HG03045 (cell line): ENCODE measurements around the gene ITIH4.

ENCODE experiments used
- ATAC-seq: cut with Tn5 transposase; IDR thresholded peaks from one replicate; pipeline ENCODE4 v1.9.1; 2021; ENCODE audit warnings: mild to moderate bottlenecking, moderate library complexity; ENCODE audit not compliant: unreplicated experiment

Gene ITIH4

DNA sequence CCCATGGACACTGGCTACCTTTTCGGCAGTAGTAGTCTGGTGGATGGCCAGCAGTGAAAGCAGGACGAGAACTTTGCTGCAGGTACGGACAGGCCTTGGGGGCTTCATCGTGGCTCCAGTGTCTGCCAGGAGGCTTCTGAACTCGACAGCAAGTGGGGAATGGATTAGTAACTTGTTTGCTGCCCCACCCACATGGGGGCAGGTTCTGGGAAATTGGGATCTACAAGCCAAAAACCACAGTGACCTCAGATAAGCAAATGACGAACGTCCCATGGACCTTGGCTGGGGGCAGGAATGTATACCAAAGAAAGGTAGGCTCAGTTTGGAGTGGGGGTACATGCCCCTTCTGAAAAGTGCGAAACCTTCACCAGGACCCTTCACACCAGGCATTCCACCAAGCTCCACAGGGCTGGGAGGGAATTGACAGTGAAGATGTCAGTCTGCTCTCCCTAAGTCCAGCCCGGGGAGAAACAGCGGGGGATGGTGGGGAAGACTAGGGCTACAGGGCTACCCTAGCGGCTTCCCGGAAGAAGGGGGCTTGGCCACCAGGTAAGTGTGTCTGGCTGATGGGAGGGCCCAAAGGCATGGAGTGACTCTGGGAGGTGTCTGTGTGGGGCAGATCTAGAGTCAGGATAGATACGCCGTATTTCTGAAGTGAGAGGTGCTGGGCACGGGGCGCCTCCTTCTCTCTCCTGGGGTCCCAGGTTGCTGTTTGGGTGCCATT lies at the start of gene ITIH4:
Gene ITIH4, minus strand, starts transcription at position 138 of the 724 bp plus-strand sequence. Its CDS starts 30 bp downstream, at position 108.
- no peak for ATAC-seq

DNA sequence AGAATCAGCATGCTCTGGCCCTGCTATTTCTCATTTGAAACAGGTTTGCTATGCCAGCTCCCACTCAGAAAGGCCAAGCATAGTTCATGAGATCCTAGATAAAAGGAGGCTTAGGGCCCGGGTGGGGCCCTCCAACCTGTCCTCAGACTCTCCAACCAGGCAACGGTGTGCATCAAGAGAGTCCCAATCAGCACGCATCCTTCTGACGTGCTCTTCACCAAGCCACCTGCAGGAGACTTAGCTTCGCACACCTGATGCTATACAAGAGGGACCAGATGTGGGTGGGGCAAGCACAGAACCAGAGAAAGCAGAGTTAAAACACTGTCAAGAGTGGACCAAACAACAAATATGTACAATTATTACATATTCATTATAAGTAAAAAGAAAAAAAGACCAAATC lies 49.6 kb upstream of the ITIH4 start:
- no peak for ATAC-seq

DNA sequence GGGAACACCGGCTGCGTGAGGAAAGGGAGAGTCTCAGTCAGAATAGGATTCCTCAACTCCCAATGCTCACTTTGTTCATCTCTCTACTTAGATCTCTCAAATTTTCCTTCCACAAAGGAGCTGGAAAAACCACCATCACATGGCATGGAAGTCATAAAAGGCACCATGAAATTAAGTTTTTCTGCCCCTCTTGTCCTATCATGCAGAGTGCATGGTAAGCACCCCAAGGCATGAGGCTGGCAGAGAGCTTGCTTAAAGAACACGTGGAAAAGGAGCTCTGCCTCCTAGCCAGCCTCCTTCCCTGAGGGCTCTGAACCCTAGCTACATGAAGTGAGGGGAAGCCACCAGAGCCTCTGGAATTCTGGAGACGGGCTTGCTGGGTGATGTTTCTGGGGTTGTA lies 49.1 kb upstream of the ITIH4 start:
- ATAC-seq = no peak

DNA sequence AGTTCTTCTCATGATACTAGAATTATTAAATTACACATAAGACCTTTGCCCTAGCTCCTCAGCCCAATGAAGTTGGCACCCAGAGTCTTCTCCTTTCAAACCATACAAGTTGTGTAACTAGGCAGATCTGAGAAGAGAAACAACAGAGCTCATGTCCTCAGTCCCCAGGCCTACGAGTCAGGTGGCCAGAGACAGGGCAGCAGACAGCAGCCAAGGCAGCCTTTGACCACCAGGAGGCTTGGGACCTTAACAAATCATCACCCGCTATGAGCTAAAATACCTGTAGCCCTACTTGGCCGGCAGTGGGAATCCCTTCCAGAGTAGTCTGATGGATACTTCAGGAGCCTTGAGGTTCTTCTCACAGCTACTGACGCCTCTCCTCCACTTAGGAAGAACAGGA lies 48.6 kb upstream of the ITIH4 start:
- ATAC-seq = no peak

DNA sequence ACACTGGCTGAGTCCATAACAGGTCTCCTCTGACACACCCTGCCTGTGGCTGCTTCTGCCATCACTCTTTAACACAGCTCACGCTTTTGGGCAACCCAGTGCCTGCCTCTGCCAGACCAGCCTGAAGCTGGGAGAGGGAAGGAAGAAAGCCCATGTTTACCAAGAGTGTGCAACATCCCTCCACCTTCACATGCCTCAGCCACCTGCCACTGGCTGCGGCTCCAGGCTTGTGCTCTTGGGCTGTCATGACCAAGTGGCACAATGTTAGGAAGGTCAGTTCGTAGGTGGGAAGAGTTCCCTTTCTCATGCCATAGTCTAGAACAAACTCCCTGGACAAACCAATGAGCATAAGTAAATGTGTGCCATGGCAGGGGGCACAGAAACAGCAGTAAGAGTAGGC lies 46.6 kb upstream of the ITIH4 start:
- no peak for ATAC-seq

DNA sequence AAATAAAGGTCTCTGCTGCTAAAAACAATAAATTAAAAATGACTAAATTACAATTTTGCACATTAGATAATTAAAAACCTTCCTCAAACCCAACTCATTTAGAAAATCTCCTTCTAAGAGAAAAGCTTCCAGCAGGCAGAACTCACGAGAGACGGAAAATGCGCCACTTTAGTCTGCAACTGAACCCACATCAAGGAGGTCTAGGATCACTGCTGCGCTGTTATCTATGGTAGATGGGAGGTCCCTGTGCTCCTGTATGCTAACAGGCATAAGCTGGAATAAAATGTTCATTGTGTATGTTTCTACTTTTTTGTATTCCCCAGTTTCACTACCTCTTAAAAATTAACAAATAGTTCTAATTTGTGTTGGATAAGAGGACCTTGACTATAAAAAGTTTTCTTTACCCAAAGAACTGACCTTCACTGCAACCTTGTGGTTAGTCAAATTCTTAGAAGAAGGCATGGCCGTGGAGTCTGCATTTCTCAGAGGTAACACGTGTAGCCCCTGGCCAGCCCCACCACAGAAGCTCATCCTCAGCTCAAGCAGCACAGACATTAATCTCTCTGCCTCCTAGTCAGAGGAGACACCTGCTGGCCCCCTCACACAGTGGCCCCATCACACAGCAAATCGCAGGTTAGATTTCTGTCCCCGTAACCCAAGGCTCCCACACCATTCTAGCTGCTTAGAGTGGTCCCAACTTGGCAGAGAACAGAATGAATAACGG lies 44.6 kb upstream of the ITIH4 start:
- no peak for ATAC-seq

DNA sequence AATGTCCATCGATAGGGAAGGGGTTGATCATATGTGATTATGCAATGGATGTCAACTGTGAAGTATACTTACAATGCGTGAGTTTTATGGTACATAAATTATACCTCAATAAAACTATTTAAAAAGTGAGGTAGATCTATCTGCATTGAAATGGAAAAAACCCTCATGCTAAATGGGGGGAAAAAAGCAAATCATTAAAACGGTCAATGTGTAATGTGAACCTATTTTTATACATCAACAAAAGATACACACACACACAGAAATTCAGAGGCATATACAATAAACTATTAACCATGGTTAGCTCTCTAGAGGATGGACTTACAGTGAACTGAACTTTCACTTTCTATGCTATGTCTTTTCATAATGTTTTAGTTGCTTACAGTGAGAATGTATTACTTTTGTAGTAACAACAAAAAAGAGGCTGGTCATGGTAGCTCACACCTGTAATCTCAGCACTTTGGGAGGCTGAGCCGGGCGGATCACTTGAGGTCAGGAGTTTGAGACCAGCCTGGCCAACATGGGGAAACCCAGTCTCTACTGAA lies 43.8 kb upstream of the ITIH4 start:
- no peak for ATAC-seq

DNA sequence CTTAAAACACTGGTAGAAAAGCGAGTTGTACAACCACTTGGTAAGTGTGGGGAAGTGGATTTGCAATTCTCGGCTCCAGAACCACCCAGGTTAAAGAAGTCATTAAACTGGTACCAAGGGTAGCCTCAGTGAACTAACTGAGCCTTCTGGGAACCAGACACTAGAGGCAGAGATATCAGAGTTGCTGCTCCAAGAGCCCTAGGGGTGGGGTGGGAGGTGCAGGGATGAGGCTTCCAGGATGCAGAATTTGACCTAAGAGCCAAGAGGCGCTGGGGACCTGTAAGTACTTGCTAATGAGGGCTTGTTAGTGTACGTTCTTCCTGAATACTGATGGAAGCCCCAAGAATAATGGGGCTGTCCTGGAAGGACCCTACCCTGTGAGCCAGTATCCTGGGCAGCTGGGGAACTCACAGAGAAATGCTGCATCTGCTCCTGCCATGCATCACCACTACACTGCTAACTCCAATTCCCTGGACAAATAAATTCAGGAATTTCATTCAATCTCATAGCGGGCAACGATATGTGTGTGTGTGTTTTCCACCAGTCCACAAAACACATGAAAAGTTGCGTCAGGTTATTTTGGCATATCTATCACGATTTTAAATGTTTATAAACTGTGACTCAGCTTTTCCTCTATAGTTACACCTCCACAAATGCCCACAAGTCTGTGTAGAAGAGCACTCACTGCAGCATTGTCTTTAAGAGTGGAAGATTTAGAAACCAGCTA lies 43.1 kb upstream of the ITIH4 start:
- ATAC-seq = no peak

DNA sequence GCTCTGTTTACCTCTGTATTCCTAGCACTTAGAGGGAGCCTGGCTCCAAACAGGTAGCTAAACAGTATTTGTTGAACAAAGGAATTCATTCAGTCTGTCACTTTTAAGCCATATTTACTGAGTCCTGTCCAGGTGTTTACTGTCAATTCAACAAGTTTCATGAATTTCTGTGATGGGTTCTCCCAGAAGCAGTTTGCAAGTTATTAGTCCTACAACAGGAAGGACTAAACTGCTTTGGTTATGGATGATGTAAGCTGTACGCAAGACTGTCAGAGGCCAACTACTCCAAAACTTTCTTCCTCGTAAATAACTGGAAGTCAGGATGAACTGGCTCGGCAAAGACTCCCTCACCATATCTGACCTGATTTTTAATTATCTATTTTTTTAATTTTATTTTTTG lies 41.8 kb upstream of the ITIH4 start:
- no peak for ATAC-seq

DNA sequence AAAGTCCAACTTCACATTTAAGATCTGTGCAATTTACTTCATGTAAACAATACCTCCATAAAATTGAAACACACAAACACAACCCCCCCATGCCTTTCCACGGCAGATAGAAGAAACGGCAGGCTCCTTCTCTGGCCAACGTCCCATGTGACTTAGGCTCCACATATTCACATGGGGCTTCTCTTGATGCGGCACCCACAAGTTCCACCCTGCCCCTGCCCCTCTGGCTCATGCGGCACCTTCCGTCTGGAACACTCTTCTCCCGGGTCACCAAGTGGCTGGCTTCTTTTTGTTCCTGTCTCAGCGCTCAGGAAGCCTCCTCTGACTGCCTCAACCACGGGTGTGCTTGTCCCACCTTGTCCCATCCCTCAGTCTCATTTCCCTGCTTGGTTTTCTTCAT lies 41.3 kb upstream of the ITIH4 start:
- ATAC-seq = no peak

DNA sequence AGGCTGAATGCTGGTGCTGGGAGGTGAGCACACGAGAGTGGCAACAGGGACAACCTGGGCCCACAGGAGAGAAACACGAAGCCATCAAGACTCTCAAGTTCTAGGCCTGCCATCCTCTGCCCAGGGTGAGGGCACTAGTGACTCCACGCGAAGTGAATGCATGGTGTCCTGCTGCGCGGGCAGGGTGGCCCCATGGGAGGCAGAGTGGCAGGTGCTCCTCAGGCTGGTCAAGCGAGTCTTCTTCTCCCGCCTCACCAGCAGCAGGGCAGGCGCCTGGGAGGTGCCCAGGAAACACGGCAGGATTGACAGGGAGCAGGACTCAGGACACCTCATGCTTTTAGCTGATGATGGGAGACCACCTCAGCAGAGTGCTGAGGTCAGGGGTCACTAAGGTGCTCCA lies 40.0 kb upstream of the ITIH4 start:
- no peak for ATAC-seq

DNA sequence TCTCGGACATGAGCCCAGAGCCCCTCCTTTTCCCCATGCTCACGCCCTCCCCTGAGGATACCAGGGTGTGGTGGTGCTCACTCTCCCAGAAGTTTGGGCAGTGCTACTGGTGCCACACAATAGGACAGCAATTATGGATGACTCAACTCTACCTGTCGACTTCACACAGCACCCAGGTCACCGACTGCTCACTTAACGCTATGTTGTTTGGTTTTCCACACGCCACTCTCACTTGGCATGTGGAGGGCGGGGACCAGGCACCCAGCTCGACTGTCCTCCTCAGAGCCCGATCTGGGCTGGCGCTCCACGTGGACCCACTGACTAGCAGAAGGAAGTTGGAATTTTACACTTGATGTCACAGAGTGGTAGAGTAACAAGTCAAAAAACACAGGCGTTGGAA lies 36.0 kb upstream of the ITIH4 start:
- no peak for ATAC-seq

DNA sequence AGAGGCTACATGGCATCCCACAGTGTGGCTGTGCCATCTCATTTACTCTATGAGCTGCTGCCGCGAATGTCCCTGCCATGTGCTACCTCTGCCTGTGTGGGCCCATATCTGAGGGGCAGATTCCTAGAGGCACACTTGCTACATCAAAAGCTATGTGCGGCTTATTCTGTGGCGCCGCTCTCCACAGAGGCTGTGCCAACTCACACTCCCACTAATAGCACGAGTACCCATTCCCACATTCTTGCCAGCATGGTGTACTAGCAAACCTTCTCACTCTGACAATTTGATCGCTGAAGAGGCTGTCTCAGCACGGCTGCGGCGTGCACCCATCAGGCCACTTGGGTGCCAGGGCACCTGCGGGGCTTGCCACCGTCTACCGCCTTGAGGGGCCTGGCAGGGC lies 35.5 kb upstream of the ITIH4 start:
- ATAC-seq = no peak

DNA sequence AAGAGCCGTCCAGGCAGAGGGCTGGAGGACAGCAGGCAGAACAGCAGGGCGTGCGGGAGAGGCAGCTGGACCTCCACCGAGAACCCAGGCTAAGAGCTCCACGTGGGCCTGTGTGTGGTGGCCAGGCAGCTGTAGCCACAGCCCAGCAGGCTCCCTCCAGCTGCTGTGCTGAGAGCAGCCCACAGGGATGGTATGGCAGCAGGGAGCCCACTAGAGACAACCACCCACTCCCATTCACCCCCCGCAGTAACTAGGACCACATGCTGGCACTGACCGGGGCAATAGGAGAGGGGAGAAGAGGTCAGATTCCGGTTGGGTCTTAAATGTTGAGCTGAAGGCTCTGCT lies 29.9 kb upstream of the ITIH4 start:
- no peak for ATAC-seq

DNA sequence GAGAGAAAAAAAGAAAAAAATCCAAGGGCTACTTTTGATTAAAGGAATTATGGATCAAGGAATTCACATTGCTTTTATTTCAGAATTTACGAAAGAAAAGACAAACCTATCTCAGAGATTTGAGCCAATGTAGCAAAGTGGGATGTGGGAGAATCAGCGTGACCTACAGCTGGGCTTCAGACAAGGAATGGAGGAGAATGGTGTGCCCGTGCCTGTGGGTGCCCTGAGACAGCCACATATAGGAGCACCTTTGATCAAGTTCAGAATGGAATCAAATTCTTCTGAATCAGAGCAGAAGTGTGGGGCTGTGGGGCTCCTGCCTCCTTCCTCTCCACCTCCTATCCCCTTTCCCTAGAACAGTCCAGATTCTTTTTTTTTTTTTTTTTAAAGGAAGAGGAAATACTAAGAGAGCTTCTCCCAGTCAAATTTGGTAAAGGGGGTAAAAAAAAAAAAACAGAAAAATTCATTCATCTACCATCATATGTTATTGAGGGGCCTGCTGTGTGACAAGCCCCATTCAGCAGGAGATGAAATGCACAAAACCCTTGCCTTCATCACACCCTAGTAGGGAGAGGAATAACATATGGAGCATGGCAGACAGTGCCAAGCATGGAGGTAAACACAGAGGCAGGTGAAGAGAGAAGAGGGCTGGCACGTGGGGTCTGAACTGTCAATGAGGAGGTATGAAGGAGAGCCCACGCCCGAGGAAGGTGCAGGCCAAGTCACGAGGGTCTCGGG lies 29.4 kb upstream of the ITIH4 start:
- no peak for ATAC-seq

DNA sequence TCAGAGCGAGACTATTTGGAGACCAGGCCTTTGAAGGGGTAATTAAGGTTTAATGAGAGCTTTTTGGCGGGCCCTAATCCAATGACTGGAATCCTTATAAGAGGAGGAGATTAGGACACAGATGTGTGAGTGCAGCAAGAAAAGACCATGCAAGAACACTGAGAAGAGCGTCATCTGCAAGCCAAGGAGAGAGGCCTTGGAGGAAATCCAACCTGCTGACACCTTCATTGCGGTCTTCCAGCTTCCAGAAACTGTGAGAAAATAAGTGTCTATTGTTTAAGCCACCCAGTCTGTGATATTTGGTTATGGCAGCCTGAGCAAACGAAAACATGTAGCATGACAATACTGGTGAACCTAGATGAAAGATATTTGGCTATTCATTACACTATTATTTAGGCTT lies 27.4 kb upstream of the ITIH4 start:
- ATAC-seq = no peak

DNA sequence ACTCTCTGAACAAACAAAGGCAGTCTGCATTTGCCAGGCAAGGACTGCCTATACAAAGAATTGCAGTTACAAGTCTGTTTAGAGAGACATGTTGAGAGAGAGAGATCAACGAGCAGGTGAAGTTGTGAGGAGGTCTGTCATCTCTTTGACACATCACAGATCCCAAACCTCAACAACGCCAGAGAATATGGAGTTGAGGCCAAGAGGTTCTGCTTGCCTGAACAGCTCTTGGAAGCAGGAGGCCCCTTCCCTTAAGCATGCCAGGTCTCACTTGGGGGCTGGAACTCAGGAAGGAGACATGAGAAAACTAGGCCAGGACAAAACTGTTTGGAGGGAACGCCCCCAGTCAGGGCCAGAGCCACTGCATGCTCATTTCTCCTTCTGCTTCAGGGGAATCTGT lies 26.7 kb upstream of the ITIH4 start:
- ATAC-seq = no peak

DNA sequence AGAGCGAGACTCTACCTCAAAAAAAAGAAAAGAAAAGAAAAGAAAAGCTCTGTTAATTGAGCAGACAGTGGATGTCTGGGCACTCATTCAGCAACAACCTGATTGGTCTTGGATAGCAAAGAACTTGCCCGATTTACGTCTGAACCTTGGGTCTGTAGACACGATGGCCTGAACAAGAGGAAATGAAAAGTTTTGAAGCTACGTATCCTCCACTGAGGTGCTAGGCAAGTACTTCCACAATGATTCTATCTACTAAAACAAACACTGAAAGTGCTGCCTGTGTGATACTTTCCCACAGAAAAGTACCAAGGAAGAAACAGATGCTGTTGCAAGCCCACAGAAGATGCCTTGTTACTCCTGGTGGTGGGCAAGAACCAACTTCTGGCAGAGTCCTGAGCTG lies 26.2 kb upstream of the ITIH4 start:
- no peak for ATAC-seq

DNA sequence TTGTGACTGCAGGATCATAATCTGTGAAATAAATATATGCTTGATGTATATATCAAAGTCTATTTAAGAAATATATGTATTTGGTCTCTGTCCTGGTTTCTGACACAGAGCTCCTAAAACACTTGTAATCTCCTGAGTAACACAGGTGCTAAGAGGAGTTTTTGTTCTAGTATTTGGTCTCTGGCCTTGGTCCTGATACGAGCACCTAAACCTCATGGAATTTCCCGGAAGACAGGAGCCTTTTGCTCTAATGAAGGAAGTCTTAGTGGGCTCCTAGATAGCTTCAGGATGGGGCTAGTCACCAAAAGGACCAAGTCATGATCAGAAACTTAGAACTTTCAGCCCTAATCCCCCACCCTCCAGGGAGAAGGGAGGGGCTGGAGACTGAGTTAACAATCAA lies 23.5 kb upstream of the ITIH4 start:
- ATAC-seq = no peak

DNA sequence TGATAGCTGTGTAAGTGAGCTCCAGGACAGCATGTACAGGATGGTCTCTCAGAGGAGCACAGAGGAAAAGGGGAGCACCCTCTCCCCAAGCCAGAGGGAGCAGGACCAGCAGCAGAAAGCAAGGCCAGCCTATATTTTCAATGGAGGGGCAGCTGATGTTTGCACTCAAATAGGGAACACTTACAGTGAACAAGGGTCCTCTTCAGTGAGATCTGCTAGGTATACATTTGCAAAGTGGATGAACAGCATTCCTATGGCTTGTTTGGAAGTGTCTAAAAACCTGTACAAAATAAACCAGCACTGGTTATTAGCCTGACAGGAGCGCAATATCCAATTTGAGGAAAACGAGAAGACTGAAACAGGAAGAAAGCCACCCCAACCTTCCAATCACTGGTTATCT lies 21.9 kb upstream of the ITIH4 start:
- no peak for ATAC-seq

DNA sequence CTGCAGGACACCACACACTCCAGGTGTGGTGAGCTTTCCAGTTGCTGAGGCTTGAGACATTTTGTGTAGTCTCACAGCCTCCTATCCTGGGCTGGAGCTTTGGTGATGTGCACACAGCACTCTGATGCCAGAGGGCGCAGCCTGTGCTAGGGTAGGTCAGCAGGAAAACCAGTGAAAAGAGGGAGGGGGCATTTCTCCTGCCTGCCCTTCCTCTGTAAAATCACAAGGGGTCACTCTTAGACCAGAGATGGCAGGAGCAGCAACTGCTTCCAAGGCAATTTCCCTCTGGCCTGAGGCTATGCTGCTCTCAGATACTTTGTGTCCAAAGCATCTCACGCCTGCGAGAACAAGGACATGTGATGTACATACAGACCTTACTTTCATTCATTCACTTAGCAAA lies 20.9 kb upstream of the ITIH4 start:
- ATAC-seq = no peak
